ENCODE data around the gene FMO1.
"Not testable (repeated sequence)": the region's sequence is repeated elsewhere in the genome, so short reads cannot be mapped to it uniquely, and the experiment has no call there.

FMO1 gene

DNA sequence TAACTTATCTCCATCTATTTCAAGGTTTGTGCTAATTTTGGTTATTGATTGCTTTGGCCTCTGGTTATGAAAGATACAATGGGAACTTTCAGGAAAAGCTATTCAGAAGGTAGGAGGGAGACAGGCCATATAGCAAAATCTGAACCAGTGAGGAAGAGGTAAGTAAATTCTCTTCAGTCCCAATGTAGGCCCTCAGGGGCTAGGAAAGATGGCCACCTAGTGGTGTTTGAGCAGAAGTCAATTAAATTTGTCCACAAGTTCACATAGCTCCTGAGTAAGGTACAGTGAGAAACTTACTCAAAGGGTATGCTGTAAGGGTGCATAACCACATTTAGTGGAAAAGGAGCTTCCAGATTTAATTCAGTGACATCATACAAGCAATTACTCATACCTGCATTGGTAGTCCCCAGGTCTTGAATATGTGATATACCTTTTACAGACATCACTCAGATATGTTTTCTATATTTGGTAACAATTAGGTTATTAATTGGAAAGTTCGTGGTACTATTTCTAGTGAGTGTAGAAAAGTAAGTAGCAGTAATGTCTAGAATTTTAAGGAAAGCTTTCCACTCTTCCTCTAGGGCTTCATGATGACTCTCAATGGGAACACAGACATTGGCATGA lies 21.4 kb upstream of the FMO1 start:
- peak; percentile 61 for DNase-seq (ENCODE audit: low read depth)
- H3K4me3 ChIP-seq (ENCODE audit: low read depth, low read length) = no peak overlapping the region
- no peak for TF ChIP-seq POLR2A (IDR thresholded peaks at IDR 0.05; ENCODE audit: extremely low read depth, insufficient read length)
- TF ChIP-seq, protein P1, sequence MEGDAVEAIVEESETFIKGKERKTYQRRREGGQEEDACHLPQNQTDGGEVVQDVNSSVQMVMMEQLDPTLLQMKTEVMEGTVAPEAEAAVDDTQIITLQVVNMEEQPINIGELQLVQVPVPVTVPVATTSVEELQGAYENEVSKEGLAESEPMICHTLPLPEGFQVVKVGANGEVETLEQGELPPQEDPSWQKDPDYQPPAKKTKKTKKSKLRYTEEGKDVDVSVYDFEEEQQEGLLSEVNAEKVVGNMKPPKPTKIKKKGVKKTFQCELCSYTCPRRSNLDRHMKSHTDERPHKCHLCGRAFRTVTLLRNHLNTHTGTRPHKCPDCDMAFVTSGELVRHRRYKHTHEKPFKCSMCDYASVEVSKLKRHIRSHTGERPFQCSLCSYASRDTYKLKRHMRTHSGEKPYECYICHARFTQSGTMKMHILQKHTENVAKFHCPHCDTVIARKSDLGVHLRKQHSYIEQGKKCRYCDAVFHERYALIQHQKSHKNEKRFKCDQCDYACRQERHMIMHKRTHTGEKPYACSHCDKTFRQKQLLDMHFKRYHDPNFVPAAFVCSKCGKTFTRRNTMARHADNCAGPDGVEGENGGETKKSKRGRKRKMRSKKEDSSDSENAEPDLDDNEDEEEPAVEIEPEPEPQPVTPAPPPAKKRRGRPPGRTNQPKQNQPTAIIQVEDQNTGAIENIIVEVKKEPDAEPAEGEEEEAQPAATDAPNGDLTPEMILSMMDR (IDR thresholded peaks at IDR 0.05; ENCODE audit: low read depth, low read length) = peak; percentile 49

DNA sequence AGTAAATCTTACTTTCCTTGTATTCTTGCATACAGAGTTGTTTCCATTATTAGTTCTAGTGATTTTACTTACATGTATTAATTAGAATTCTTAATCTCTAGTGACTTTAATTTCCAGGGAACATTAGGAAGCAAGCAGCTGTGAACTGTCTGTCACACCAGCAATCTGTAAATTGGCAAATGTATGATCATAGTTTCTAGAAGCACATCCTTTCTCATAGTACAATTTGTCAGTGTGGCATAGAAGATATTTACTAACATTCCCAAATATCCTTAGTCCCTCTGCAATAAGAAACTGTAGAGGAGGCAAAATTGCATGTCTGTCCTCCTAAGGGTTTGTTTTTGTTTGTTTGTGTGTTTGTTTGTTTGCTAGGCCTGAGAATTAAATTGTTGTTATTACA lies 17.0 kb upstream of the FMO1 start:
- no peak overlapping the region for H3K4me3 ChIP-seq (ENCODE audit: low read depth, low read length)
- TF ChIP-seq, protein P2, sequence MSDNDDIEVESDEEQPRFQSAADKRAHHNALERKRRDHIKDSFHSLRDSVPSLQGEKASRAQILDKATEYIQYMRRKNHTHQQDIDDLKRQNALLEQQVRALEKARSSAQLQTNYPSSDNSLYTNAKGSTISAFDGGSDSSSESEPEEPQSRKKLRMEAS (IDR thresholded peaks at IDR 0.05; ENCODE audit: low read depth, low read length) = no peak
- no peak for TF ChIP-seq MYC (IDR thresholded peaks at IDR 0.05; ENCODE audit: low read depth, low read length)
- TF ChIP-seq POLR2A (IDR thresholded peaks at IDR 0.05; ENCODE audit: extremely low read depth, insufficient read length) = no peak
- TF ChIP-seq, protein P1 (IDR thresholded peaks at IDR 0.05; ENCODE audit: low read depth, low read length) = no peak
- DNase-seq (ENCODE audit: low read depth) = no peak

GRCh38 chr1:171233183-171233582 lies 15.1 kb upstream of the FMO1 start:
- no peak overlapping the region for H3K4me3 ChIP-seq (ENCODE audit: low read depth, low read length)
- TF ChIP-seq MYC (IDR thresholded peaks at IDR 0.05; ENCODE audit: low read depth, low read length) (no peak), POLR2A (IDR thresholded peaks at IDR 0.05; ENCODE audit: extremely low read depth, insufficient read length) (no peak)
- TF ChIP-seq, protein P1 (IDR thresholded peaks at IDR 0.05; ENCODE audit: low read depth, low read length) = no peak
- TF ChIP-seq, protein P2 (IDR thresholded peaks at IDR 0.05; ENCODE audit: low read depth, low read length) = no peak
- DNase-seq (ENCODE audit: low read depth) = peak; percentile 7

- H3K4me3 ChIP-seq (ENCODE audit: low read depth, low read length); DNase-seq (ENCODE audit: low read depth): not testable (repeated sequence)
Observed at GRCh38 chr1:171236231-171236630, 12.1 kb upstream of the FMO1 start.

DNA sequence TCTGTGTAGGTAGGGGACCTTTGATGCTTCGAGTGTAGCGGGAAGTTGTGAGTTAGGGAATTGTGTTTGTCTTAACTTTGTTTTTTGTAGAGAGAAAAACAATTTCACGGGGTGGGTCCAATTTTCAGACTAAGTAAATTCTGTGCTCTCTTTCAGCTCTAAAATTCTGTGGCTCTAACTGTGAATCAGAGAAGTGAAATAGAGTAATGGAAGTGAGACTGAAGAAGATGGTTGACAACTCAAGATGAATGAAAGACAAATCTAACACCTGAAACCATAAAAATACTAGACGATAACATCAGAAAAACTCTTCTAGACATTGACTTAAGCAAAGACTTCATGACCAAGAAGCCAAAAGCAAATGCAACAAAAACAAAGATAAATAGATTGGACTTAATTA lies 4.4 kb upstream of the FMO1 start:
- TF ChIP-seq, protein P1 (IDR thresholded peaks at IDR 0.05; ENCODE audit: low read depth, low read length) = no peak
- TF ChIP-seq MYC (IDR thresholded peaks at IDR 0.05; ENCODE audit: low read depth, low read length) (no peak), POLR2A (IDR thresholded peaks at IDR 0.05; ENCODE audit: extremely low read depth, insufficient read length) (no peak)
- TF ChIP-seq, protein P2 (IDR thresholded peaks at IDR 0.05; ENCODE audit: low read depth, low read length) = no peak
- no peak for DNase-seq (ENCODE audit: low read depth)
- no peak overlapping the region for H3K4me3 ChIP-seq (ENCODE audit: low read depth, low read length)

DNA sequence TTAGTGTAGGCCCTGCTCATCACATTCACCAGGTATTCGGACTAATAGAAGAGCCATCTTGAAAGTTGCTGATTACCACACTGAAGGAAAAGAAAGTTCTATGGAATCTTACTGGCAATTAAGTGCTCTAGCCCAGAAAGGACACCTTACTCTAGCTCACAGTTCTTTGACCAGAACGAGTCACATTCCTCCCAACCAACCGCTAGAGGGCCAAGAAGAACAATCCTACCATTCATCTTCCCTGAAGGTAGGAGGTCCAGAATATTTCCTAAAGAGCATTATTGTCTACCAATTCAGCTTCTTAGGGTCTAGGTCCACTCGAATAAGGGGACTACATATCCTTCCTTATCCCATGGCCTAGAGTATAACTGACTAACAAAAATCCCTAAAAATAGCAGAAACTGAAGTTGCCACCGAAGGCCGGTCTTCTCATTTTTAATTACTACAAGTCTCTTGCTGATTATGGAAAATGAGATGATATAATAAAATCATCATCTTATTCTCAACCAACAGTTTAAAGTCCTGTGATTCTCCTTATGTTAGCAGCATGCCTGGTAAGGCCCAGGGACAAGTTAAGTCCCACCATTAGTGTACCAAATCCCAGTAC lies 2.7 kb upstream of the FMO1 start:
- peak; percentile 38 for DNase-seq (ENCODE audit: low read depth)
- TF ChIP-seq, protein P1 (IDR thresholded peaks at IDR 0.05; ENCODE audit: low read depth, low read length) = peak; percentile 79
- TF ChIP-seq POLR2A (IDR thresholded peaks at IDR 0.05; ENCODE audit: extremely low read depth, insufficient read length) = no peak

More for the DNA sequence above, 2.7 kb upstream of the FMO1 start:
- no peak overlapping the region for H3K4me3 ChIP-seq (ENCODE audit: low read depth, low read length)

All from NB4 (cell line).